ACHN (cell line): ENCODE data around the gene ZNF664.

ENCODE experiments used
- DNase-seq: peaks from one replicate; pipeline ENCODE4 v3.0.0-alpha.2; 2015
- in situ Hi-C: cut with HindIII; loops from 2 replicates; pipeline ENCODE4 v1.10.0; 2017; ENCODE audit warnings: low sequenced_read_pairs, low pct_ligation_motif_present, low pct_unique_long_range_greater_than_20kb

The ZNF664 gene

GRCh38 chr12:124020514-124020949 lies 47.5 kb downstream of the ZNF664 start:
- no peak for DNase-seq
- in situ Hi-C loops: no loop called here

- DNase-seq: no peak
- in situ Hi-C loops: no loop called here
Measured at GRCh38 chr12:124021007-124021406, 48.0 kb downstream of the ZNF664 start.

GRCh38 chr12:124022161-124022560 lies 49.1 kb downstream of the ZNF664 start:
- no peak for DNase-seq
- in situ Hi-C loops: no loop called here

- DNase-seq: no peak
- in situ Hi-C loops: no loop called here
Measured at GRCh38 chr12:124024263-124024678, 51.3 kb downstream of the ZNF664 start.

GRCh38 chr12:124024776-124025175 lies 51.8 kb downstream of the ZNF664 start:
- in situ Hi-C loops: loop anchor here (25.0 kb wide), 1 partner anchor 288 kb away; no protein-coding TSS in a partner anchor
- DNase-seq: no peak

- in situ Hi-C loops: loop anchor here (25.0 kb wide), 1 partner anchor 287 kb away; no protein-coding TSS in a partner anchor
- DNase-seq: no peak
Measured at GRCh38 chr12:124025661-124026060, 52.6 kb downstream of the ZNF664 start.

- no peak for DNase-seq
- in situ Hi-C loops: loop anchor here (25.0 kb wide), 1 partner anchor 285 kb away; no protein-coding TSS in a partner anchor
Measured at GRCh38 chr12:124026755-124027745, 54.0 kb downstream of the ZNF664 start.

- DNase-seq: no peak
- in situ Hi-C loops: loop anchor here (25.0 kb wide), 1 partner anchor 284 kb away; no protein-coding TSS in a partner anchor
Measured at GRCh38 chr12:124027753-124028554, 54.9 kb downstream of the ZNF664 start.

- in situ Hi-C loops: loop anchor here (25.0 kb wide), 1 partner anchor 284 kb away; no protein-coding TSS in a partner anchor
- DNase-seq: no peak
Measured at GRCh38 chr12:124028555-124028925, 55.5 kb downstream of the ZNF664 start.

- DNase-seq: no peak
- in situ Hi-C loops: loop anchor here (25.0 kb wide), 1 partner anchor 282 kb away; no protein-coding TSS in a partner anchor
Measured at GRCh38 chr12:124030008-124030407, 57.0 kb downstream of the ZNF664 start.

GRCh38 chr12:124030510-124030909 lies 57.5 kb downstream of the ZNF664 start:
- in situ Hi-C loops: loop anchor here (25.0 kb wide), 1 partner anchor 282 kb away; no protein-coding TSS in a partner anchor
- DNase-seq: no peak

- in situ Hi-C loops: loop anchor here (25.0 kb wide), 1 partner anchor 281 kb away; no protein-coding TSS in a partner anchor
- DNase-seq: no peak
Measured at GRCh38 chr12:124031058-124031457, 58.0 kb downstream of the ZNF664 start.

GRCh38 chr12:124032265-124032886 lies 59.4 kb downstream of the ZNF664 start:
- DNase-seq: peak; percentile 59
- in situ Hi-C loops: loop anchor here (25.0 kb wide), 1 partner anchor 280 kb away; no protein-coding TSS in a partner anchor

- DNase-seq: no peak
- in situ Hi-C loops: loop anchor here (25.0 kb wide), 1 partner anchor 278 kb away; no protein-coding TSS in a partner anchor
Measured at GRCh38 chr12:124033859-124034258, 60.8 kb downstream of the ZNF664 start.

GRCh38 chr12:124034297-124034696 lies 61.3 kb downstream of the ZNF664 start:
- in situ Hi-C loops: loop anchor here (25.0 kb wide), 1 partner anchor 278 kb away; no protein-coding TSS in a partner anchor
- DNase-seq: no peak

- in situ Hi-C loops: loop anchor here (25.0 kb wide), 1 partner anchor 277 kb away; no protein-coding TSS in a partner anchor
Measured at GRCh38 chr12:124035163-124035562, 62.1 kb downstream of the ZNF664 start.

GRCh38 chr12:124036171-124036598 lies 63.2 kb downstream of the ZNF664 start:
- in situ Hi-C loops: loop anchor here (25.0 kb wide), 1 partner anchor 276 kb away; no protein-coding TSS in a partner anchor
- no peak for DNase-seq

More at GRCh38 chr12:124035163-124035562, 62.1 kb downstream of the ZNF664 start:
- no peak for DNase-seq

- in situ Hi-C loops: loop anchor here (25.0 kb wide), 1 partner anchor 276 kb away; no protein-coding TSS in a partner anchor
- DNase-seq: peak; percentile 48
Measured at GRCh38 chr12:124036657-124037109, 63.7 kb downstream of the ZNF664 start.
